ENCODE measurements around the gene ASCC3. TPM values are rescaled to one million over a fixed set of nuclear protein-coding genes. Genes with fewer than 3 reads are reported as not detected.
A peak's percentile ranks its signal among the peaks of the same experiment; 100 is the strongest.

The ASCC3 gene
- polyA plus RNA-seq, 1 experiment, result 56.0 TPM

DNA sequence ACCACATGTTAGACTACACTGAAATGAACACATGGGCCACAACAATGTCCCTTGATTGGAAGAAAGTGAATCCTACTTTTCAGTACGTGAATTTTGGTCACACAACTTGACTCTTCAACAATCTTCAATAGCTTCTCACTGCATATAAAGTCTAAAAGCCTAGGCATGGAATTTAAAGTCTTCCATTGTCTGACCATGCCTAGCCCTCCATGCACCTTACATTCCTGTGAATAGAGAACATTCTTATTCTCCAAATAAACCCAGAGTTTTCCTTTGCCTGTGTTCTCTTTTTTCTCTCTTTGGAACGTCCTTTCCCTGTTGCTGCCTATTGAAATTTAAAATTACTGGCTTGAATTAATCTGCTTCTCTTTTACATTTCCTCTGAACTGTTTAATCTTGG is 207.5 kb downstream of the ASCC3 start:
- DNase-seq (ENCODE audit: low read depth, low spot score), result no peak
- no peak overlapping the region for H3K27ac ChIP-seq (ENCODE audit: low read depth, low read length)
- H3K27me3 ChIP-seq (ENCODE audit: control insufficient read depth, insufficient read depth, low read length), result no peaks in the 10 kb centered on the region
- TF ChIP-seq, protein P1, sequence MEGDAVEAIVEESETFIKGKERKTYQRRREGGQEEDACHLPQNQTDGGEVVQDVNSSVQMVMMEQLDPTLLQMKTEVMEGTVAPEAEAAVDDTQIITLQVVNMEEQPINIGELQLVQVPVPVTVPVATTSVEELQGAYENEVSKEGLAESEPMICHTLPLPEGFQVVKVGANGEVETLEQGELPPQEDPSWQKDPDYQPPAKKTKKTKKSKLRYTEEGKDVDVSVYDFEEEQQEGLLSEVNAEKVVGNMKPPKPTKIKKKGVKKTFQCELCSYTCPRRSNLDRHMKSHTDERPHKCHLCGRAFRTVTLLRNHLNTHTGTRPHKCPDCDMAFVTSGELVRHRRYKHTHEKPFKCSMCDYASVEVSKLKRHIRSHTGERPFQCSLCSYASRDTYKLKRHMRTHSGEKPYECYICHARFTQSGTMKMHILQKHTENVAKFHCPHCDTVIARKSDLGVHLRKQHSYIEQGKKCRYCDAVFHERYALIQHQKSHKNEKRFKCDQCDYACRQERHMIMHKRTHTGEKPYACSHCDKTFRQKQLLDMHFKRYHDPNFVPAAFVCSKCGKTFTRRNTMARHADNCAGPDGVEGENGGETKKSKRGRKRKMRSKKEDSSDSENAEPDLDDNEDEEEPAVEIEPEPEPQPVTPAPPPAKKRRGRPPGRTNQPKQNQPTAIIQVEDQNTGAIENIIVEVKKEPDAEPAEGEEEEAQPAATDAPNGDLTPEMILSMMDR (IDR thresholded peaks at IDR 0.05; ENCODE audit: low read depth, low read length), result no peak
- CTCF ChIA-PET, result interaction anchor here (0.6 to 2.1 kb wide), 2 partner anchors 10 to 190 kb away, joined by 3 to 15 read pairs; no protein-coding TSS in a partner anchor
- POLR2A ChIA-PET, result no interaction called here
- H3K4me3 ChIP-seq (ENCODE audit: low read depth, low read length), result no peak overlapping the region
- H3K9me3 ChIP-seq (ENCODE audit: control insufficient read depth, insufficient read depth, low read length), result no peaks in the 10 kb centered on the region

DNA sequence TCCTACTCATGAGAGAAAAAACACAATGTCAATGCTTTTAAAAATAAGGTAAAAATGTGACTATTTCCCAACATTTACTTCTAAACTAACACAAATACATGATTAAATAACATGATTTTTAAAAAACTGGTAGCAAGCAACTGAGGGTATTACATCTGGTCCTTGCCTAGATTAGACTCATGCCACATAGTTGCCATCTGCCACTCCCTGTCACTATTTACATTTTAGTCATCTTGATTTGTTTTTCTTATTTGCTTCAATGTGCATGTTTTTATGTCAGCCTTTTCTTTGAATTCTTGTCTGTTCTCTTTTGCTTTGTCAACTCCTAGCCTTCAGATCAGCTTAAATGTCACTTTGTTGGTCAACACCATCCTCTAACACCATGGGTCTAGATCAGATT is 209.4 kb downstream of the ASCC3 start:
- no peaks in the 10 kb centered on the region for H3K27me3 ChIP-seq (ENCODE audit: control insufficient read depth, insufficient read depth, low read length)
- H3K9me3 ChIP-seq (ENCODE audit: control insufficient read depth, insufficient read depth, low read length), result no peaks in the 10 kb centered on the region
- CTCF ChIA-PET, result interaction anchor here (2.1 kb wide), 1 partner anchor 8 kb away, joined by 15 read pairs; no protein-coding TSS in a partner anchor
- no peak overlapping the region for H3K4me3 ChIP-seq (ENCODE audit: low read depth, low read length)
- POLR2A ChIA-PET, result no interaction called here
- TF ChIP-seq, protein P1 (IDR thresholded peaks at IDR 0.05; ENCODE audit: low read depth, low read length), result no peak
- no peak for DNase-seq (ENCODE audit: low read depth, low spot score)
- H3K27ac ChIP-seq (ENCODE audit: low read depth, low read length), result no peak overlapping the region

DNA sequence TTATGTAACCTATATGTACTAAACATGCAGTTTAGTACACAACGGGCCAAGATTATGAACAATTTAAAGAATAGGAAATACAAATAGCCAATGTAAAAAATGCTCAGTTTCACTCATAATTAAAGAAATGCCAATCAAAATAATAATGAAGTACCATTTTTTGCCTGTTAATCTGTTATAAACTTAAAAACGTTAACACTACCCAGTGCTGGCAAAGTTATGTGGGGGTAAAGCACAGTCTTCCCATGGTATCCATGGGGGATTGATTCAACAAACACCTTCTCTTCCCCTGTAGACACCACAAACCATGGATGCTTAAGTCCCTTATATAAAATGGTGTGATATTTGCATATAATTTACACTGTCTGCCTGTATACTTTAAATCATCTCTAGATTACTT is 211.1 kb downstream of the ASCC3 start:
- H3K9me3 ChIP-seq (ENCODE audit: control insufficient read depth, insufficient read depth, low read length), result no peaks in the 10 kb centered on the region

DNA sequence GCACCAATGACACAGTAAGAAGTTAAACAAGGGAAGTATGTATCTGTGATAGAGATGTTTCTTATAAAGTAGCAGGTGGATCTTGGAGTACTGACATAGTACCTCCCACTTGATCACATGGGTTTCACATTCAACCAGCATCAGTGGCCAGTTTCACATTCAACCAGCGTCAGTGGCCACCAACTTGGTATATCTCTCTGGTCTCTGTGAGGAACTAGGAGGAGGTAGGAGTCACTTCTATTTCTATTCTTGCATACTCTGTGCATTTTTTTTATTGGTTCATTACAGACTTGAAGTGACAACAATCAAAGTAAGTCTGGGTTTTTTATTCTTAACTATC is 216.1 kb downstream of the ASCC3 start:
- H3K27ac ChIP-seq (ENCODE audit: low read depth, low read length), result no peak overlapping the region
- no peaks in the 10 kb centered on the region for H3K9me3 ChIP-seq (ENCODE audit: control insufficient read depth, insufficient read depth, low read length)
- TF ChIP-seq, protein P1 (IDR thresholded peaks at IDR 0.05; ENCODE audit: low read depth, low read length), result no peak
- DNase-seq (ENCODE audit: low read depth, low spot score), result no peak
- no peaks in the 10 kb centered on the region for H3K27me3 ChIP-seq (ENCODE audit: control insufficient read depth, insufficient read depth, low read length)
- POLR2A ChIA-PET, result no interaction called here
- CTCF ChIA-PET, result interaction anchor here (0.6 to 3.2 kb wide), 37 partner anchors 8 to 797 kb away, joined by 3 to 37 read pairs (median 5); no protein-coding TSS in a partner anchor
- no peak overlapping the region for H3K4me3 ChIP-seq (ENCODE audit: low read depth, low read length)

More for the DNA sequence above, 211.1 kb downstream of the ASCC3 start:
- TF ChIP-seq, protein P1 (IDR thresholded peaks at IDR 0.05; ENCODE audit: low read depth, low read length), result no peak
- CTCF ChIA-PET, result no interaction called here
- Histone ChIP-seq H3K27me3 (ENCODE audit: control insufficient read depth, insufficient read depth, low read length) (no peaks in the 10 kb centered on the region), H3K27ac (ENCODE audit: low read depth, low read length) (no peak overlapping the region), H3K4me3 (ENCODE audit: low read depth, low read length) (no peak overlapping the region)
- POLR2A ChIA-PET, result no interaction called here
- DNase-seq (ENCODE audit: low read depth, low spot score), result no peak

DNA sequence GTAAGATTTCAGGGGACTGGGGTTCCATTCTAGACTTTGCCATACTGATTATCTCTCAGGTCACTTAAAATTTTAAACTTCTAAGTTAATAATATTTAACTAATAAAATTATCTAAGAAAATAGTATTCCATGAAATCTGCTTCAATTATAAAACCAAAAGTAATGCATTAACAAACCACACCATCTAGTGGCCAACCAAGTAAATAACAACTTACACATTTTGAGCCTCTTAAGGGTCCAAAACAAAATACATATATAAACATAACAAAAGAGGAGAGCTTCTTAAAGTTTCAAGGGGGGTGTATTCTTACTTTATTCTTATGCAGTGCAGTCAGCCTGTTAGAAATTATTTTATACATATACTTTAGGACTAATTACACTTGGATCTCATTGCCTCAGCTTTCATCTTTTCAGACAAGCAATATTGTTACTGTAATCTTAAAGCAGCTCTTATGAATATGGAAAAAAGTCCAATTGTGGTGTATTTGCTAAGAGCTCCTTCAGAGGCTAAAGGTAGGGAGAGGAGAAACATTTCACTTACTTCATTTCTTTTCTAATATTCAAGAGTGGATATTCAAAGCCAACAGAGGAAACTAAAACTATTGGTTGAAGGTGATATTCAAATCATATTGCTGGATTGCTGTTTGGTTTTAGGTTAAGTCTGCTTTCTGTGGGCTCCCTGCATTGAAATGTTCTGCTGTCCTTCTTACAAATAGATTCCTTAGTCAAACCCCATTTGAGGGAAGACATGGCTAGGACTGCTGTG is 216.7 kb downstream of the ASCC3 start:
- peak; percentile 2 for DNase-seq (ENCODE audit: low read depth, low spot score)
- no peaks in the 10 kb centered on the region for H3K27me3 ChIP-seq (ENCODE audit: control insufficient read depth, insufficient read depth, low read length)
- H3K27ac ChIP-seq (ENCODE audit: low read depth, low read length), result no peak overlapping the region
- TF ChIP-seq, protein P1 (IDR thresholded peaks at IDR 0.05; ENCODE audit: low read depth, low read length), result peak; percentile 71
- CTCF ChIA-PET, result interaction anchor here (0.6 to 3.2 kb wide), 52 partner anchors 9 to 800 kb away, joined by 3 to 37 read pairs (median 5); partner anchors contain the start of gene ASCC3
- no peaks in the 10 kb centered on the region for H3K9me3 ChIP-seq (ENCODE audit: control insufficient read depth, insufficient read depth, low read length)
- no peak overlapping the region for H3K4me3 ChIP-seq (ENCODE audit: low read depth, low read length)
- POLR2A ChIA-PET, result no interaction called here
